Measurements from ENCODE around the gene C5orf47.

- TF ChIP-seq CTCF (IDR thresholded peaks at IDR 0.05; ENCODE audit: insufficient read depth, low read depth, low read length), result no peak
- TF ChIP-seq EZH2 (IDR thresholded peaks at IDR 0.05; ENCODE audit: insufficient read depth, low read length), result no peak
These were observed 20.0 kb downstream of the C5orf47 start for GRCh38 chr5:174008922-174009321.

All from astrocyte (in vitro differentiated cells and primary cell).